Activated naive CD8-positive, alpha-beta T cell treated with anti-CD3 and anti-CD28 coated beads, Interleukin-2, amount 50 U/mL, for 16 hours (primary cell): ENCODE results near the gene WAPL.

Source experiments
- DNase-seq: peaks from one replicate; pipeline ENCODE4 v3.0.0-alpha.2; 2020; ENCODE audit warnings: low read depth, low spot score

The WAPL gene

GRCh38 chr10:86411852-86412560, 109.6 kb downstream of the WAPL start:
- no peak for DNase-seq

- DNase-seq: no peak
Observed at GRCh38 chr10:86411281-86411841, 110.2 kb downstream of the WAPL start.

- DNase-seq: no peak
Observed at GRCh38 chr10:86410542-86411124, 111.0 kb downstream of the WAPL start.

- DNase-seq: no peak
Observed at GRCh38 chr10:86409183-86409582, 112.4 kb downstream of the WAPL start.

GRCh38 chr10:86403183-86403797, 118.3 kb downstream of the WAPL start:
- DNase-seq: no peak

GRCh38 chr10:86402283-86402941, 119.2 kb downstream of the WAPL start:
- no peak for DNase-seq

GRCh38 chr10:86401588-86402282, 119.9 kb downstream of the WAPL start:
- DNase-seq: no peak

- peak; percentile 38 for DNase-seq
Observed at GRCh38 chr10:86400705-86401587, 120.6 kb downstream of the WAPL start.

- peak; percentile 88 for DNase-seq
Observed at GRCh38 chr10:86399879-86400704, 121.5 kb downstream of the WAPL start.

GRCh38 chr10:86399514-86399878, 122.1 kb downstream of the WAPL start:
- no peak for DNase-seq

- DNase-seq: no peak
Observed at GRCh38 chr10:86397120-86397519, 124.5 kb downstream of the WAPL start.

- DNase-seq: no peak
Observed at GRCh38 chr10:86393862-86394455, 127.6 kb downstream of the WAPL start.

- no peak for DNase-seq
Observed at GRCh38 chr10:86393362-86393761, 128.2 kb downstream of the WAPL start.

- DNase-seq: no peak
Observed at GRCh38 chr10:86392723-86393094, 128.9 kb downstream of the WAPL start.

- no peak for DNase-seq
Observed at GRCh38 chr10:86391986-86392722, 129.4 kb downstream of the WAPL start.

- no peak for DNase-seq
Observed at GRCh38 chr10:86391236-86391840, 130.3 kb downstream of the WAPL start.

GRCh38 chr10:86390337-86391120, 131.1 kb downstream of the WAPL start:
- DNase-seq: no peak
